Stimulated activated CD4-positive, alpha-beta T cell treated with anti-CD3 and anti-CD28 coated beads, Interleukin-2, amount 100 ng/mL, for 48 hours (primary cell): Measurements from ENCODE around the gene ZEB2.

ENCODE experiments used
- DNase-seq, 2 donors: peaks; one replicate each; pipeline ENCODE4 v3.0.0-alpha.2; 2020

ZEB2 gene

GRCh38 chr2:144493027-144493809 is 26.7 kb downstream of the ZEB2 start:
- DNase-seq, result no peak

GRCh38 chr2:144490857-144491256 is 29.1 kb downstream of the ZEB2 start:
- no peak for DNase-seq

GRCh38 chr2:144490017-144490416 is 29.9 kb downstream of the ZEB2 start:
- no peak for DNase-seq

- no peak for DNase-seq
Measured at GRCh38 chr2:144489315-144489916, 30.5 kb downstream of the ZEB2 start.

GRCh38 chr2:144484201-144484948 is 35.5 kb downstream of the ZEB2 start:
- DNase-seq, result no peak

GRCh38 chr2:144481666-144482065 is 38.3 kb downstream of the ZEB2 start:
- no peak for DNase-seq

- no peak for DNase-seq
Measured at GRCh38 chr2:144481109-144481508, 38.8 kb downstream of the ZEB2 start.

GRCh38 chr2:144480285-144480684 is 39.6 kb downstream of the ZEB2 start:
- DNase-seq, result no peak

- DNase-seq, result no peak
Measured at GRCh38 chr2:144479659-144480058, 40.3 kb downstream of the ZEB2 start.

- DNase-seq, result no peak
Measured at GRCh38 chr2:144479138-144479537, 40.8 kb downstream of the ZEB2 start.

GRCh38 chr2:144477957-144478311 is 42.0 kb downstream of the ZEB2 start:
- DNase-seq, result no peak

GRCh38 chr2:144477281-144477956 is 42.5 kb downstream of the ZEB2 start:
- DNase-seq, result no peak

- no peak for DNase-seq
Measured at GRCh38 chr2:144476682-144477081, 43.2 kb downstream of the ZEB2 start.

GRCh38 chr2:144475569-144476275 is 44.2 kb downstream of the ZEB2 start:
- DNase-seq, result no peak

- DNase-seq, result no peak
Measured at GRCh38 chr2:144475044-144475443, 44.9 kb downstream of the ZEB2 start.

- no peak for DNase-seq
Measured at GRCh38 chr2:144474017-144474416, 45.9 kb downstream of the ZEB2 start.

- DNase-seq, result no peak
Measured at GRCh38 chr2:144472911-144473310, 47.0 kb downstream of the ZEB2 start.

- DNase-seq, result no peak
Measured at GRCh38 chr2:144472046-144472412, 47.9 kb downstream of the ZEB2 start.

- DNase-seq, result no peak
Measured at GRCh38 chr2:144471305-144472045, 48.4 kb downstream of the ZEB2 start.

GRCh38 chr2:144470816-144471215 is 49.1 kb downstream of the ZEB2 start:
- no peak for DNase-seq

- no peak for DNase-seq
Measured at GRCh38 chr2:144470334-144470733, 49.6 kb downstream of the ZEB2 start.

GRCh38 chr2:144469798-144470197 is 50.1 kb downstream of the ZEB2 start:
- no peak for DNase-seq
